ENCODE results near the gene P2RY14.
"Not testable (repeated sequence)": the region's sequence is repeated elsewhere in the genome, so short reads cannot be mapped to it uniquely, and the experiment has no call there.

Gene P2RY14

GRCh38 chr3:151256749-151257148 lies 21.6 kb downstream of the P2RY14 start:
- no peak for DNase-seq

GRCh38 chr3:151248772-151249337 lies 29.5 kb downstream of the P2RY14 start:
- no peak for DNase-seq

- not testable (repeated sequence) for DNase-seq
These were observed 36.3 kb downstream of the P2RY14 start for GRCh38 chr3:151242006-151242405.

DNA sequence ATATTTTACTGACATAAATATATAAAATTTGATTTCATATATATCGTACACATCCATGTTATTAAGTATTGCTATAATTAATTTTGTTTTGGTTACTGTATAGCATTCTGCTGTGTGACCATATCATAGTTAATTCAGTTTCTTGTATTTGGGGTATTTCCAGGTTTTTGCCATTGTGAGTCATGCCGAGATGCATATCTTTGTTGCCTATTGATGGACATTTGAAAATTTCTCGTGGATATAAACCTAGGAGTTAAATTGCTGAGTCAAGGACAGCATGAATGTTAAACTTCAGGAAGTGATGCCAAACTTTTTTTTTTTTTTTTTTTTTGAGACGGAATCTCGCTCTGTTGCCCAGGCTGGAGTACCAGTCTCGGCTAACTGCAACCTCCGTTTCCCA lies 41.6 kb downstream of the P2RY14 start:
- DNase-seq, result no peak

DNA sequence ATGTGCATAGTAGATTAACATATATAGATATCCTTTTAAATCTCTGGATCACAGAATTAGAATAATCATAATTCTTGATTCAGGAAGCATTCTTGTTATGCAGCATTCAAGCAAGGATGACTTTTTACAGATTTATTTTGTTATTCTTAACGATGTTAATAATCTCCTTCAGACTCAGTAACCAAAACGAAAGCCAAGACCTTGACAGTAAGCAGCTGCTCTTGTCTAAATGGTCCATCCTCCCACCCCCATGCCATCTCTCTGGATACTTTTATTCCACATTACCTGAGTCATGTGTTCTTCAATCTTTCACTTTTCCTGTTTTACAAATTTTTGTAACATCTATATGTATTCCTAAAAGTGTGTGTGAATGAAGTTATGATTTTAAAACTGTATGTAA lies 42.0 kb downstream of the P2RY14 start:
- no peak for DNase-seq

DNA sequence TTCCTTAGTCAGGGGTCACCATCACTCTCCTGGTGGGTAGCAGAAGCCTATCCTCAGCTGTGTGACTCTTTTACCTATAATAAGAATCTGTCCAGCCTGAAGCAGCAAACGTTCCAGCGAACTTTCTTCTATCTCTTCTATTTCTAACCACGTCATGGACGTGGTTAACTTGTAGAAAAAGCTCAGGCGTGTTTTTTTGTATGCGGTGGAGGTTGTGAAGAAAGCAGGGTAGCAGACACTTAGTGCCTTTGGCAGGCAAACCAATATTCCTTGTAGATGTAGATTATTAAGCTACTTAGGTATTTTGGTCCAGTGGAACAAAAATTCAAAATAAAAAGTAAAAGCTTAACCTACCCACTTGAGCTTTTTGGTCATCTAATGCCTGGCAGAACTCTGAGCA lies 43.5 kb downstream of the P2RY14 start:
- DNase-seq, result no peak

DNA sequence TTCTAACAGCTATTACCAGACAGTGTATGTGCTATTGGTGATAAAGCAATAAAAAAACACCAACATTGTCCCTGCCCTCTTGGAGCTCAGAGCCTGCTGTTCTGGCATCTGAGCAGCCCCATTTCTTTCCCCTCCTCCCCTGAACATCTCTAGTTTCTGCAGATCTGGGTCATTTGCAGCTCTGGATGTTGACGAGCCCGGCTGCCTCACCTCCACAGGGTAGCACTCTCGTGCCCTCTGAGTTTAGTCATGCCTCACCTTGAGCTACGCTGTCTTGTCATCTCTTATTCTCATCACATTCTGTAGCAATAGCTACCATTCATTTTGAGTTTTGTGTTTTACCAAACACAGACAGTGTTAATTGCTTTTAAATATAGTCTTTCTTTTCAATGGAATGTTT lies 45.4 kb downstream of the P2RY14 start:
- DNase-seq, result no peak

GRCh38 chr3:151232403-151232802 lies 45.9 kb downstream of the P2RY14 start:
- not testable (repeated sequence) for DNase-seq

DNA sequence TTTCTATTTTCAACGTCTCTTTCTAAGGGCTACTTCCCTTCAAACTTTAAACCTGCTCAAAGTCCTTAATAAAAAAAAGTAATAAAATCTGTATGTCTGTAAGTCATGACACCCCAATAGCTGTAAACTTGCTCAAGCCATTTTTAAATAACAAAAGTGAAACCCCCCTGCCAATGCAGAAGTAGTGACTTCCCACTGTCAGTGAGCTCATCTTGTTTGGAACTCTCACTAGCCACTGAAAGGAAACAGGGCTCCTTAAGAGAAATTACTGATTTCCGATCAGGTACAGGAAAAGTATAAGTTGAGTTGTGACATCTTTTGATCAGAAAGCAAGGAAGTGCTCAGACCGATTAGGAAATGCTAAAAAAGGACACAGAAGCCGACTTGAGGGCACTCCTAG lies 47.7 kb downstream of the P2RY14 start:
- DNase-seq, result peak; percentile 8

- no peak for DNase-seq
These were observed 49.7 kb downstream of the P2RY14 start for GRCh38 chr3:151228666-151229040.

GRCh38 chr3:151227807-151228665 lies 50.3 kb downstream of the P2RY14 start:
- peak; percentile 80 for DNase-seq

GRCh38 chr3:151227266-151227806 lies 51.0 kb downstream of the P2RY14 start:
- no peak for DNase-seq

GRCh38 chr3:151226825-151227224 lies 51.5 kb downstream of the P2RY14 start:
- DNase-seq, result no peak

DNA sequence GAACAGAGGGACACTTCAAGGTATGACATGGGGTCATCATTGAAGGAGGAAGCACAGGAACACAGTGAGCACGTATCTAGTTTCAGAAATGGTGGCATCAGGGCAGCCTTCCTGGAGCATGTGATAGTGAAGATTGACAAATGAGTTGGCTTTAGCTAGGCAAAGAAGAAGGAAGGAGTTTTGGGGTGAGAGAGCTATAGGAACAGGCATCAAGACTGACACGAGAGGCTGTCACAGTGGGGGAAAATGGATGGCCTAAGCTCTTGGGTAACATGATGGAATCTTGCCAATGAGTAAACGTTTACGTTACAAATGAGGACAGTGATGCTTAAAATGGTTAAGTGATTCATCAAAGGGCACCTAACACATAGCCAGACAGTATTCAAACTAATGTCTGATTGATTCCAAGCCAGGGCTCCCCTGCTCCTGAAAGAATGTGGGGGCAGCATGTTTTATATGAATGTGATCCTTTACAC lies 52.2 kb downstream of the P2RY14 start:
- DNase-seq, result no peak

GRCh38 chr3:151225040-151225975 lies 53.0 kb downstream of the P2RY14 start:
- DNase-seq, result no peak

DNA sequence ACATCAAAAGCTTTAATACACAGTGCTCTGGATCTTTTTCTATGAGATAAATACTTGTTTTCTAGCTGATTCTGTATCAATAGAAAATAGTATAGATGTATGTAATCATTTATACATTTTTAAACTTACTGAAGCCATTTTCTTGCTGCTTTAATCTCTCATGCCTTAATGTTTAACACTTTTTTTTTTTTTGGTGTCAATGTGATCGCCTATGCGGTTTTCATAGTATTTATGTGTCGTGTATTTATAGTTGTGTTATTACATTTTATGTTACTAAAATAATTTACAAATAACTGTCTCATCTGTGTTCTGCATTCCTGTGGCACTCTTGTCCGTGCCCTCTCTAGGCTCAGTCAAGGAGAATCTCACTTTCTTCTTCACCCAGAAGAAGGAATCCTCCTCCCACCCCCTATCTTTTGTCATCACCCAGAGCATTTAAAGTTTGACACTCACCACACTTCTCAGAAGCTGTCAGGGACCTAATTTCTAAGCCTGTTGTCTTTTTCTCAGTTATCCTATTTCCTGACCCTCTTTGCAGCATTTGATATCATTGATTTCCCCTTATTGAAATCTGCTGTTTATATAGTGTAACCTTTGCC lies 54.0 kb downstream of the P2RY14 start:
- DNase-seq, result no peak

- DNase-seq, result no peak
These were observed 59.3 kb downstream of the P2RY14 start for GRCh38 chr3:151219056-151219455.

GRCh38 chr3:151218136-151218535 lies 60.2 kb downstream of the P2RY14 start:
- no peak for DNase-seq

DNA sequence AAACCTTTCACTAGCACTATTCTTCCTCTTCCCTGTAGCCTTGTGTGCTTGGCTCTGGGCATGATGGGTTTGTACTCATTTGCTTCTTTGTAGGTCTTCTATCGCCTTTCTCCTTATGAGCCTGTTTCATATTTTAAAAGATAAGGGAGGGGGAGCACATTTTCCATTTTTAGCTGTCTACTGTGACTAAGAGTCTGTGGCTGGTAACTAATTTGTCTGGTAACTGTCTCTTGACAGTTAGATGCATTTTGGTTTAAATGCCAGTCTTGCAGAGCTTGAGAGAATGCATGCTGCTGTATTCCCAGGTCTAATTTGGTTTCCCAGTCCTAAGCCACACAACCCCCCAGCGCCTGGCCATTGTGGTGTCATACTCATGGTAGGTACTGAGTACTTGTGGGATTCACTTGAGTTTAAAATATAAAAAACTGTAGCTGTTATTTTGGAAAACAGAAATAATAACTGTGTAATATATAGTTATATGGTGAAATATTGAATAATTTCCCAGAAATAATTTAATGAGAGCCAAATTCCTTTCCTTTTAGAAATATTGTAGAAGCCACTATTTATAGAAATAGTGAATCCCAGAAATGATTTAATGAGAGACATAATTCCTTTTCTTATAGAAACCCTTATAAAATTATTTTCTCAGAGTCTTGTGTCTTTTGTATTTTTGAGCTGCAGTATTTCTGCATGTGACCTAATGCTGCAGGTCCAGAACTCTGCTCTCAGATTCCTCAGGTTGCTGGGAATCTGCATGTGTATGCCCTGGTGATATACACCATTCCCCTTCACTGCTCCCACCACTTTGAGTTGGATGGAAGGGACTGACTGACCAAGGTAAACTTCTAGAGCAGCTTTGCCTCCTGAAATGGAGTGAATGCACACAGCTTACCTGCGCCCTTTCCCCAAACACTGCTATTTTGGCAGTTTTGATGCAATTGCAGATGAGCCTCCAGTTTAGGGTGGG lies 61.4 kb downstream of the P2RY14 start:
- DNase-seq, result peak; percentile 55

- no peak for DNase-seq
These were observed 63.9 kb downstream of the P2RY14 start for GRCh38 chr3:151214459-151214858.

DNA sequence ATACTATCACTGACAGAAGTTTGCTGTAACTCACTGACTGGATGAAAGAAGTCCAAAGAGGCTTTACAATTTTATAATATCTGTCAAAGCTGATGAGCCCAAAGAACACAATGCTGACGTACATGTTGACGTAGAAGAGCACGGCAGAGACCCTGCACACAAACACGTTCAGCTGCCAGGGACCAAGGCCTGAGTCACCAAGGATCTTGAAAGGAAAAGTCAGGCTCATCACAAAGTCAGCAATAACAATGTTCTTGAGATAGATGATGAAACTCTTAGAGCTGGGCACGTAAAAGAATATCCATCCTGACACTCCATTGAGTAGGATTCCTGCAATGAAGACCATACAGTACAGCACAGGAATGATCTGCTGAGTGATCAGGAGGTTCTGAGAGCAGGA lies 64.5 kb downstream of the P2RY14 start:
- DNase-seq, result no peak
